Endodermal cell (in vitro differentiated cells): ENCODE results near the gene RASEF. TPM values are rescaled to one million over a fixed set of nuclear protein-coding genes. Genes with fewer than 3 reads are reported as not detected.

Source experiments
- DNase-seq: peaks from one replicate; pipeline ENCODE4 v3.0.0-alpha.2; 2017
- H3K27ac ChIP-seq: 2 replicates; pipeline ENCODE4 v1.5.1; 2013; ENCODE audit warnings: mild to moderate bottlenecking, low read depth, low read length, moderate library complexity
- H3K27me3 ChIP-seq: 2 replicates; pipeline ENCODE4 v1.6.1; 2013; ENCODE audit warnings: mild to moderate bottlenecking, low read length, moderate library complexity; ENCODE audit not compliant: insufficient read depth, control insufficient read depth, poor library complexity, severe bottlenecking
- H3K36me3 ChIP-seq: 2 replicates; pipeline ENCODE4 v1.7.0; 2013; ENCODE audit warnings: mild to moderate bottlenecking, low read length, moderate library complexity; ENCODE audit not compliant: control insufficient read depth, insufficient read depth
- H3K4me1 ChIP-seq: one replicate; pipeline ENCODE4 v1.7.0; 2013; ENCODE audit warnings: low read length; ENCODE audit not compliant: control insufficient read depth, insufficient read depth
- H3K4me3 ChIP-seq: 2 replicates; pipeline ENCODE4 v1.5.1; 2013; ENCODE audit warnings: mild to moderate bottlenecking, low read length, moderate library complexity
- H3K9ac ChIP-seq: 2 replicates; pipeline ENCODE4 v1.6.1; 2013; ENCODE audit warnings: mild to moderate bottlenecking, low read length, moderate library complexity; ENCODE audit not compliant: poor library complexity, severe bottlenecking; ENCODE audit errors: extremely low read depth
- H3K9me3 ChIP-seq: 2 replicates; pipeline ENCODE4 v1.6.1; 2013; ENCODE audit warnings: mild to moderate bottlenecking, low read length, moderate library complexity; ENCODE audit not compliant: control insufficient read depth
- H3K27ac Mint-ChIP-seq: 2 replicates; pipeline ENCODE4 v1.8.0; 2020; ENCODE audit warnings: mixed read lengths
- H3K27me3 Mint-ChIP-seq: 2 replicates; pipeline ENCODE4 v1.8.0; 2021; ENCODE audit warnings: mild to moderate bottlenecking, mixed read lengths; ENCODE audit not compliant: insufficient read depth
- H3K36me3 Mint-ChIP-seq: 2 replicates; pipeline ENCODE4 v1.8.0; 2020; ENCODE audit warnings: low read depth, mixed read lengths
- H3K4me1 Mint-ChIP-seq: 2 replicates; pipeline ENCODE4 v1.8.0; 2020; ENCODE audit warnings: mixed read lengths
- H3K4me3 Mint-ChIP-seq: 2 replicates; pipeline ENCODE4 v1.8.0; 2020; ENCODE audit warnings: mild to moderate bottlenecking, moderate library complexity, mixed read lengths
- H3K9me3 Mint-ChIP-seq: 2 replicates; pipeline ENCODE4 v1.8.0; 2020; ENCODE audit warnings: mild to moderate bottlenecking, mixed read lengths
- WGBS, 2 experiments: methylation state at CpG; one replicate each; pipeline versions ENCODE4 v1.1.5 to v1.1.7; 2013; ENCODE audit warnings: missing lambda C conversion rate in 2 of 2, mixed read lengths in 1 of 2; ENCODE audit not compliant: insufficient coverage in 1 of 2, insufficient read length in 1 of 2; 5-methylcytosine and 5-hydroxymethylcytosine counted together
- total RNA-seq, 2 donors: library from RNA; stranded (reverse); fragmentation: NEBNext Ultra II Directional in 1 of 2; extraction: Animal tissue kit (Norgen Biotek cat#: 25700) in 1 of 2; gene quantifications; 2 replicates in 1 of 2; 3 replicates in 1 of 2; pipeline ENCODE4 v1.2.1, GENCODE V29; 2021
- TF ChIP-seq, protein P1 (sequence below): fragments of 200-600 bp; sonication (generic); conservative IDR thresholded peaks from 2 replicates; pipeline ENCODE4 v1.5.0; 2021; ENCODE audit warnings: antibody characterized with exemption, mild to moderate bottlenecking

Gene RASEF
- total RNA-seq, 2 donors from 2014 or later, result 1.1 to 1.7 TPM

DNA sequence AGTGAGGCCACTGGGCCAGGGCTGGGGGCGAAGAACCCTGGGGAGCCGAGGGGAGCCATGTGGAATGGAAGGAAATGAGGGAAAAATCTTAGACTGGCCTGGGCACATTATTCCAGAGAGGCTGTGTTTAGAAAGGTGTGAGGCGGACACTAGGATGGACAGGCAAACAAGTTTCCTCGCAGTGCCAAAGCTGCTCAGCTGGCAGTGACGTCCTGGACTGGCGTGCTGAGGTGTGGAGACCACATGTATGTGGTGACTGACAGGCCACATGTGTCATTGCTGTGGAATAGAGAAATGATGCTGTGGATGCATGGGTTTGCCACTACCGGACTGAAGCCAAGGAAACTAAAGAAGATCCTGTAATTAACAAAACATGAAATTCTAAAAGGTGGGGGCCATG is 42.6 kb downstream of the RASEF start:
- Histone ChIP-seq H3K27ac (no peak overlapping the region), H3K27me3 (no peaks in the 10 kb centered on the region), H3K4me1 (no peaks in the 10 kb centered on the region), H3K9me3 (no peaks in the 10 kb centered on the region), H3K9ac (no peak overlapping the region), H3K36me3 (no peaks in the 10 kb centered on the region), H3K4me3 (no peak overlapping the region)
- no peaks in the 10 kb centered on the region for H3K36me3 Mint-ChIP-seq
- no peak overlapping the region for H3K4me3 Mint-ChIP-seq
- no peaks in the 10 kb centered on the region for H3K27me3 Mint-ChIP-seq
- TF ChIP-seq, protein P1, sequence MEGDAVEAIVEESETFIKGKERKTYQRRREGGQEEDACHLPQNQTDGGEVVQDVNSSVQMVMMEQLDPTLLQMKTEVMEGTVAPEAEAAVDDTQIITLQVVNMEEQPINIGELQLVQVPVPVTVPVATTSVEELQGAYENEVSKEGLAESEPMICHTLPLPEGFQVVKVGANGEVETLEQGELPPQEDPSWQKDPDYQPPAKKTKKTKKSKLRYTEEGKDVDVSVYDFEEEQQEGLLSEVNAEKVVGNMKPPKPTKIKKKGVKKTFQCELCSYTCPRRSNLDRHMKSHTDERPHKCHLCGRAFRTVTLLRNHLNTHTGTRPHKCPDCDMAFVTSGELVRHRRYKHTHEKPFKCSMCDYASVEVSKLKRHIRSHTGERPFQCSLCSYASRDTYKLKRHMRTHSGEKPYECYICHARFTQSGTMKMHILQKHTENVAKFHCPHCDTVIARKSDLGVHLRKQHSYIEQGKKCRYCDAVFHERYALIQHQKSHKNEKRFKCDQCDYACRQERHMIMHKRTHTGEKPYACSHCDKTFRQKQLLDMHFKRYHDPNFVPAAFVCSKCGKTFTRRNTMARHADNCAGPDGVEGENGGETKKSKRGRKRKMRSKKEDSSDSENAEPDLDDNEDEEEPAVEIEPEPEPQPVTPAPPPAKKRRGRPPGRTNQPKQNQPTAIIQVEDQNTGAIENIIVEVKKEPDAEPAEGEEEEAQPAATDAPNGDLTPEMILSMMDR, result no peak
- 92 to 97% methylated on average over 6 to 7 of the region's 7 CpGs for WGBS, 2 experiments
- H3K9me3 Mint-ChIP-seq, result peaks cover 5% of the 10 kb centered on the region
- H3K27ac Mint-ChIP-seq, result no peak overlapping the region
- no peak for DNase-seq
- H3K4me1 Mint-ChIP-seq, result no peaks in the 10 kb centered on the region

GRCh38 chr9:83019246-83019645 is 43.7 kb downstream of the RASEF start:
- no peak overlapping the region for H3K4me3 Mint-ChIP-seq
- H3K27me3 Mint-ChIP-seq, result no peaks in the 10 kb centered on the region
- peaks cover 5% of the 10 kb centered on the region for H3K9me3 Mint-ChIP-seq
- 86% methylated on average over 2 of the region's 2 CpGs; no CpG with 5 or more reads in 1 of the 2 experiments for WGBS, 2 experiments
- H3K36me3 Mint-ChIP-seq, result no peaks in the 10 kb centered on the region
- DNase-seq, result no peak
- no peaks in the 10 kb centered on the region for H3K27me3 ChIP-seq
- no peaks in the 10 kb centered on the region for H3K4me1 ChIP-seq
- H3K36me3 ChIP-seq, result no peaks in the 10 kb centered on the region
- TF ChIP-seq, protein P1, result no peak
- H3K4me3 ChIP-seq, result no peak overlapping the region
- no peak overlapping the region for H3K27ac Mint-ChIP-seq
- no peaks in the 10 kb centered on the region for H3K4me1 Mint-ChIP-seq
- no peaks in the 10 kb centered on the region for H3K9me3 ChIP-seq
- H3K9ac ChIP-seq, result no peak overlapping the region
- H3K27ac ChIP-seq, result no peak overlapping the region

DNA sequence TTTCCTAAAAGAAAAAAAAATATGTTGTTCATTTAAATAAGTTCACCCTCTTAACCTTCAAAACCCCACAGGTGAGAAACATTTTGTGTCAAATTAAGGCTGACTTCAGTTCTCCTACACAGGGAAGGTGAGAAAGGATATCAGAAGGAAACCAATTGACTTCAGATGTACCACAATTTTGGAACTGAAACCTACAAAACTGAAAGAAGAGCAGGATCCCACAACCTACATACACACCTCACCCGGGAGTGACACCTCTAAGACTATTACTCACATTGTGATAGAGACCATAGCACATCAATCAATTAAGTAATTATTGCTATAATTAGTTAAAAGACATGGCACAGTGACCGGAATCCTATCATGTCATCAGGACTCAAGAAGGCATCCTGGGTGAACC is 47.0 kb downstream of the RASEF start:
- no peak for DNase-seq
- no peaks in the 10 kb centered on the region for H3K27me3 Mint-ChIP-seq
- H3K27ac Mint-ChIP-seq, result no peak overlapping the region
- peaks cover 5% of the 10 kb centered on the region for H3K9me3 Mint-ChIP-seq
- Histone ChIP-seq H3K4me1 (no peaks in the 10 kb centered on the region), H3K36me3 (no peaks in the 10 kb centered on the region), H3K9me3 (no peaks in the 10 kb centered on the region), H3K9ac (no peak overlapping the region), H3K27me3 (no peaks in the 10 kb centered on the region), H3K27ac (no peak overlapping the region), H3K4me3 (no peak overlapping the region)
- 70% methylated on average over 2 of the region's 2 CpGs; no CpG with 5 or more reads in 1 of the 2 experiments for WGBS, 2 experiments
- H3K4me3 Mint-ChIP-seq, result no peak overlapping the region
- no peaks in the 10 kb centered on the region for H3K4me1 Mint-ChIP-seq
- H3K36me3 Mint-ChIP-seq, result no peaks in the 10 kb centered on the region
- TF ChIP-seq, protein P1, result no peak
